Measurements from ENCODE around the gene FCHSD2. TPM values are rescaled to one million over a fixed set of nuclear protein-coding genes. Genes with fewer than 3 reads are reported as not detected.

The FCHSD2 gene
- total RNA-seq, 4 donors from 2014 or later, result 5.7 to 16.8 (median 7.9) TPM

GRCh38 chr11:73018856-73019255, 123.3 kb downstream of the FCHSD2 start:
- no peaks in the 10 kb centered on the region for H3K27me3 ChIP-seq
- no peaks in the 10 kb centered on the region for H3K9me3 ChIP-seq
- H3K4me1 ChIP-seq, result no peaks in the 10 kb centered on the region
- DNase-seq (ENCODE audit: low spot score in 2 of 2), result no peak
- H3K36me3 ChIP-seq, result no peaks in the 10 kb centered on the region
- H3K27ac ChIP-seq, result no peak overlapping the region
- TF ChIP-seq CTCF (IDR thresholded peaks at IDR 0.05) (no peak), EP300 (IDR thresholded peaks at IDR 0.05) (no peak), POLR2AphosphoS5 (IDR thresholded peaks at IDR 0.05) (no peak), POLR2A (IDR thresholded peaks at IDR 0.05) (no peak)
- no peak overlapping the region for H3K4me3 ChIP-seq

GRCh38 chr11:73017024-73017751, 124.9 kb downstream of the FCHSD2 start:
- WGBS, result 91% methylated on average over 8 of the region's 8 CpGs
- no peaks in the 10 kb centered on the region for H3K27me3 ChIP-seq
- no peaks in the 10 kb centered on the region for H3K9me3 ChIP-seq
- H3K27ac ChIP-seq, result no peak overlapping the region
- no peak for DNase-seq (ENCODE audit: low spot score in 2 of 2)
- TF ChIP-seq POLR2A (IDR thresholded peaks at IDR 0.05), result no peak
- no peak for TF ChIP-seq CTCF (IDR thresholded peaks at IDR 0.05)
- TF ChIP-seq EP300 (IDR thresholded peaks at IDR 0.05), result no peak
- no peak for TF ChIP-seq POLR2AphosphoS5 (IDR thresholded peaks at IDR 0.05)
- H3K4me1 ChIP-seq, result no peaks in the 10 kb centered on the region
- H3K36me3 ChIP-seq, result no peaks in the 10 kb centered on the region
- no peak overlapping the region for H3K4me3 ChIP-seq

- DNase-seq (ENCODE audit: low spot score in 2 of 2), result no peak
- no peak overlapping the region for H3K27ac ChIP-seq
- H3K27me3 ChIP-seq, result no peaks in the 10 kb centered on the region
- no peaks in the 10 kb centered on the region for H3K4me1 ChIP-seq
- no peak for TF ChIP-seq POLR2A (IDR thresholded peaks at IDR 0.05)
- no peak for TF ChIP-seq EP300 (IDR thresholded peaks at IDR 0.05)
- TF ChIP-seq POLR2AphosphoS5 (IDR thresholded peaks at IDR 0.05), result no peak
- no peak for TF ChIP-seq CTCF (IDR thresholded peaks at IDR 0.05)
- peaks cover 3% of the 10 kb centered on the region for H3K9me3 ChIP-seq
- 80% methylated on average over 1 of the region's 1 CpG for WGBS
- peaks cover 13% of the 10 kb centered on the region for H3K36me3 ChIP-seq
- H3K4me3 ChIP-seq, result no peak overlapping the region
Observed at GRCh38 chr11:73013021-73013420, 129.1 kb downstream of the FCHSD2 start.

DNA sequence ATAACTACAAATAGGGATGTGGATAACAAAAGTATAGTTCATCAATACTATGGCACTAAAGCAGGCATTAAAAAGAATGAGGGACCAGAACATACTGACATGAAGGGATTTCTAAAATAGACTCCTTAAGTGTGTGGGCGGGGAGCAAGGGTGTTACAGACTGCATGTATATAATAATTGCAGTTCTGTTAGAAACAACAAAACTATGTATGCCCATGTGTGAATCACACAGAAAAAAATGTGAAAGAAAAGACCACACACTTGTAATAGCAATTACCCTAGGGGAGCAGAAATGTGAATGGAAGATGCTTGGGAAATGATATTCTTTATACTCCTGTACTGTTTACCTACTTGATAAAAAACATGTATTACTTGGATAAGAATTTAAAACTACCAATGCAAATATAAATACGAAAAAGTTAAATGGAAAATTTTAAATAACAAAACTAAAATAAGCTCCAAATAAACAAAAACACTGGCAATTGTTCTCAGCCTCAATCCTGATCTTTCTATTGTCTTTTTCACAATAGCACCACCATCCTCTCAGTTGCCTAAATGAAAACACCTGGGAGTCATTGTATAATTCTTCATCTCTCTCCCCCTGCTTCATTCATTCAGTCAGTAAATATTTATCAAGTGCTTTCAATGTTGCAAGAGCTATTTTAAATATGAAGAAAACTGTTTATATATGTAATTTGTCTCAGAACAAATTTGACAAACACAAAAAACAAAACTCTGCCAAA, 129.8 kb downstream of the FCHSD2 start:
- Histone ChIP-seq H3K4me1 (no peaks in the 10 kb centered on the region), H3K36me3 (peaks cover 13% of the 10 kb centered on the region), H3K27ac (no peak overlapping the region), H3K4me3 (no peak overlapping the region), H3K9me3 (peaks cover 3% of the 10 kb centered on the region), H3K27me3 (no peaks in the 10 kb centered on the region)
- DNase-seq (ENCODE audit: low spot score in 2 of 2), result no peak
- TF ChIP-seq EP300 (IDR thresholded peaks at IDR 0.05), result no peak
- no peak for TF ChIP-seq CTCF (IDR thresholded peaks at IDR 0.05)
- TF ChIP-seq POLR2A (IDR thresholded peaks at IDR 0.05), result no peak
- no peak for TF ChIP-seq POLR2AphosphoS5 (IDR thresholded peaks at IDR 0.05)
- 79% methylated on average over 2 of the region's 2 CpGs for whole genome bisulfite sequencing

- H3K4me1 ChIP-seq, result no peaks in the 10 kb centered on the region
- no peak overlapping the region for H3K4me3 ChIP-seq
- H3K36me3 ChIP-seq, result peaks cover 13% of the 10 kb centered on the region
- H3K9me3 ChIP-seq, result peaks cover 3% of the 10 kb centered on the region
- no peak for TF ChIP-seq EP300 (IDR thresholded peaks at IDR 0.05)
- no peak for TF ChIP-seq CTCF (IDR thresholded peaks at IDR 0.05)
- no peak for TF ChIP-seq POLR2A (IDR thresholded peaks at IDR 0.05)
- no peak for TF ChIP-seq POLR2AphosphoS5 (IDR thresholded peaks at IDR 0.05)
- no peaks in the 10 kb centered on the region for H3K27me3 ChIP-seq
- 86% methylated on average over 1 of the region's 2 CpGs for WGBS
- no peak overlapping the region for H3K27ac ChIP-seq
- DNase-seq (ENCODE audit: low spot score in 2 of 2), result no peak
Observed at GRCh38 chr11:73011126-73011817, 130.8 kb downstream of the FCHSD2 start.

Data from suprapubic skin (tissue), 4 donors.